ENCODE measurements around the gene COL25A1. TPM values are rescaled to one million over a fixed set of nuclear protein-coding genes. Genes with fewer than 3 reads are reported as not detected.
A peak's percentile ranks its signal among the peaks of the same experiment; 100 is the strongest.
"Not testable (repeated sequence)": the region's sequence is repeated elsewhere in the genome, so short reads cannot be mapped to it uniquely, and the experiment has no call there.

The COL25A1 gene
- total and polyA plus RNA-seq, 2 donors: 0.75 to 1.5 TPM

- Histone ChIP-seq H3K9me3 (ENCODE audit: control insufficient read depth in 2 of 2, insufficient read depth in 1 of 2, low read length in 1 of 2) (no peaks in the 10 kb centered on the region), H3K27ac (ENCODE audit: low read depth in 1 of 2, low read length in 1 of 2) (no peak overlapping the region), H3K27me3 (ENCODE audit: control insufficient read depth in 2 of 2, insufficient read depth in 1 of 2, low read length in 1 of 2) (no peaks in the 10 kb centered on the region), H3K36me3 (ENCODE audit: control insufficient read depth in 2 of 2, insufficient read depth in 2 of 2, low read length in 1 of 2) (no peaks in the 10 kb centered on the region), H3K4me1 (ENCODE audit: control insufficient read depth in 2 of 2, insufficient read depth in 2 of 2, low read length in 2 of 2) (peaks cover 0 to 7% of the 10 kb centered on the region in 2 donors), H3K4me3 (ENCODE audit: low read length in 2 of 2) (no peak overlapping the region)
- DNase-seq (ENCODE audit: low read depth in 6 of 9, low spot score in 9 of 9): peak in 2 of 9 donors; percentile 3 to 43
- 60% methylated on average over 5 of the region's 5 CpGs for WGBS
Observed at GRCh38 chr4:108940149-108940548, 362.3 kb downstream of the COL25A1 start.

GRCh38 chr4:108937066-108937465, 365.4 kb downstream of the COL25A1 start:
- Histone ChIP-seq H3K4me3 (ENCODE audit: low read length in 2 of 2) (no peak overlapping the region), H3K27me3 (ENCODE audit: control insufficient read depth in 2 of 2, insufficient read depth in 1 of 2, low read length in 1 of 2) (no peaks in the 10 kb centered on the region), H3K27ac (ENCODE audit: low read depth in 1 of 2, low read length in 1 of 2) (no peak overlapping the region), H3K9me3 (ENCODE audit: control insufficient read depth in 2 of 2, insufficient read depth in 1 of 2, low read length in 1 of 2) (no peaks in the 10 kb centered on the region), H3K36me3 (ENCODE audit: control insufficient read depth in 2 of 2, insufficient read depth in 2 of 2, low read length in 1 of 2) (no peaks in the 10 kb centered on the region), H3K4me1 (ENCODE audit: control insufficient read depth in 2 of 2, insufficient read depth in 2 of 2, low read length in 2 of 2) (peaks cover 0 to 7% of the 10 kb centered on the region in 2 donors)
- WGBS: 99% methylated on average over 5 of the region's 5 CpGs
- DNase-seq (ENCODE audit: low read depth in 6 of 9, low spot score in 9 of 9): no peak

GRCh38 chr4:108933925-108934324, 368.5 kb downstream of the COL25A1 start:
- not testable (repeated sequence) for H3K27me3 ChIP-seq (ENCODE audit: control insufficient read depth in 2 of 2, insufficient read depth in 1 of 2, low read length in 1 of 2); H3K4me1 ChIP-seq (ENCODE audit: control insufficient read depth in 2 of 2, insufficient read depth in 2 of 2, low read length in 2 of 2); H3K4me3 ChIP-seq (ENCODE audit: low read length in 2 of 2); H3K27ac ChIP-seq (ENCODE audit: low read depth in 1 of 2, low read length in 1 of 2); DNase-seq (ENCODE audit: low read depth in 6 of 9, low spot score in 9 of 9); H3K36me3 ChIP-seq (ENCODE audit: control insufficient read depth in 2 of 2, insufficient read depth in 2 of 2, low read length in 1 of 2); H3K9me3 ChIP-seq (ENCODE audit: control insufficient read depth in 2 of 2, insufficient read depth in 1 of 2, low read length in 1 of 2)
- over 99% methylated on average over 5 of the region's 5 CpGs for WGBS

- no peaks in the 10 kb centered on the region for H3K9me3 ChIP-seq (ENCODE audit: control insufficient read depth in 2 of 2, insufficient read depth in 1 of 2, low read length in 1 of 2)
- no peak overlapping the region for H3K4me3 ChIP-seq (ENCODE audit: low read length in 2 of 2)
- 98% methylated on average over 3 of the region's 3 CpGs for WGBS
- H3K36me3 ChIP-seq (ENCODE audit: control insufficient read depth in 2 of 2, insufficient read depth in 2 of 2, low read length in 1 of 2): no peaks in the 10 kb centered on the region
- no peak overlapping the region for H3K27ac ChIP-seq (ENCODE audit: low read depth in 1 of 2, low read length in 1 of 2)
- no peaks in the 10 kb centered on the region for H3K27me3 ChIP-seq (ENCODE audit: control insufficient read depth in 2 of 2, insufficient read depth in 1 of 2, low read length in 1 of 2)
- DNase-seq (ENCODE audit: low read depth in 6 of 9, low spot score in 9 of 9): no peak
- H3K4me1 ChIP-seq (ENCODE audit: control insufficient read depth in 2 of 2, insufficient read depth in 2 of 2, low read length in 2 of 2): peaks cover 0 to 7% of the 10 kb centered on the region in 2 donors
Observed at GRCh38 chr4:108933046-108933445, 369.4 kb downstream of the COL25A1 start.

GRCh38 chr4:108931926-108932325, 370.5 kb downstream of the COL25A1 start:
- Histone ChIP-seq H3K27ac (ENCODE audit: low read depth in 1 of 2, low read length in 1 of 2) (no peak overlapping the region), H3K9me3 (ENCODE audit: control insufficient read depth in 2 of 2, insufficient read depth in 1 of 2, low read length in 1 of 2) (no peaks in the 10 kb centered on the region)
- WGBS: 84% methylated on average over 1 of the region's 1 CpG

GRCh38 chr4:108930186-108930585, 372.3 kb downstream of the COL25A1 start:
- no peaks in the 10 kb centered on the region for H3K9me3 ChIP-seq (ENCODE audit: control insufficient read depth in 2 of 2, insufficient read depth in 1 of 2, low read length in 1 of 2)
- peaks cover 0 to 7% of the 10 kb centered on the region in 2 donors for H3K4me1 ChIP-seq (ENCODE audit: control insufficient read depth in 2 of 2, insufficient read depth in 2 of 2, low read length in 2 of 2)
- DNase-seq (ENCODE audit: low read depth in 6 of 9, low spot score in 9 of 9): no peak
- H3K27ac ChIP-seq (ENCODE audit: low read depth in 1 of 2, low read length in 1 of 2): no peak overlapping the region
- no peak overlapping the region for H3K4me3 ChIP-seq (ENCODE audit: low read length in 2 of 2)
- no peaks in the 10 kb centered on the region for H3K36me3 ChIP-seq (ENCODE audit: control insufficient read depth in 2 of 2, insufficient read depth in 2 of 2, low read length in 1 of 2)
- H3K27me3 ChIP-seq (ENCODE audit: control insufficient read depth in 2 of 2, insufficient read depth in 1 of 2, low read length in 1 of 2): no peaks in the 10 kb centered on the region

More at GRCh38 chr4:108931926-108932325, 370.5 kb downstream of the COL25A1 start:
- Histone ChIP-seq H3K4me1 (ENCODE audit: control insufficient read depth in 2 of 2, insufficient read depth in 2 of 2, low read length in 2 of 2) (peaks cover 0 to 7% of the 10 kb centered on the region in 2 donors), H3K36me3 (ENCODE audit: control insufficient read depth in 2 of 2, insufficient read depth in 2 of 2, low read length in 1 of 2) (no peaks in the 10 kb centered on the region), H3K27me3 (ENCODE audit: control insufficient read depth in 2 of 2, insufficient read depth in 1 of 2, low read length in 1 of 2) (no peaks in the 10 kb centered on the region), H3K4me3 (ENCODE audit: low read length in 2 of 2) (no peak overlapping the region)
- no peak for DNase-seq (ENCODE audit: low read depth in 6 of 9, low spot score in 9 of 9)

- WGBS: 82% methylated on average over 3 of the region's 3 CpGs
- no peak for DNase-seq (ENCODE audit: low read depth in 6 of 9, low spot score in 9 of 9)
- Histone ChIP-seq H3K4me3 (ENCODE audit: low read length in 2 of 2) (no peak overlapping the region), H3K4me1 (ENCODE audit: control insufficient read depth in 2 of 2, insufficient read depth in 2 of 2, low read length in 2 of 2) (peaks cover 0 to 5% of the 10 kb centered on the region in 2 donors), H3K36me3 (ENCODE audit: control insufficient read depth in 2 of 2, insufficient read depth in 2 of 2, low read length in 1 of 2) (no peaks in the 10 kb centered on the region), H3K27me3 (ENCODE audit: control insufficient read depth in 2 of 2, insufficient read depth in 1 of 2, low read length in 1 of 2) (no peaks in the 10 kb centered on the region), H3K9me3 (ENCODE audit: control insufficient read depth in 2 of 2, insufficient read depth in 1 of 2, low read length in 1 of 2) (no peaks in the 10 kb centered on the region), H3K27ac (ENCODE audit: low read depth in 1 of 2, low read length in 1 of 2) (no peak overlapping the region)
Observed at GRCh38 chr4:108926781-108927180, 375.7 kb downstream of the COL25A1 start.

GRCh38 chr4:108926061-108926460, 376.4 kb downstream of the COL25A1 start:
- Histone ChIP-seq H3K4me1 (ENCODE audit: control insufficient read depth in 2 of 2, insufficient read depth in 2 of 2, low read length in 2 of 2) (no peaks in the 10 kb centered on the region), H3K36me3 (ENCODE audit: control insufficient read depth in 2 of 2, insufficient read depth in 2 of 2, low read length in 1 of 2) (no peaks in the 10 kb centered on the region), H3K4me3 (ENCODE audit: low read length in 2 of 2) (no peak overlapping the region), H3K9me3 (ENCODE audit: control insufficient read depth in 2 of 2, insufficient read depth in 1 of 2, low read length in 1 of 2) (no peaks in the 10 kb centered on the region), H3K27ac (ENCODE audit: low read depth in 1 of 2, low read length in 1 of 2) (no peak overlapping the region), H3K27me3 (ENCODE audit: control insufficient read depth in 2 of 2, insufficient read depth in 1 of 2, low read length in 1 of 2) (no peaks in the 10 kb centered on the region)
- 93% methylated on average over 1 of the region's 1 CpG for WGBS
- DNase-seq (ENCODE audit: low read depth in 6 of 9, low spot score in 9 of 9): no peak

- Histone ChIP-seq H3K4me3 (ENCODE audit: low read length in 2 of 2) (no peak overlapping the region), H3K27ac (ENCODE audit: low read depth in 1 of 2, low read length in 1 of 2) (no peak overlapping the region), H3K36me3 (ENCODE audit: control insufficient read depth in 2 of 2, insufficient read depth in 2 of 2, low read length in 1 of 2) (no peaks in the 10 kb centered on the region), H3K27me3 (ENCODE audit: control insufficient read depth in 2 of 2, insufficient read depth in 1 of 2, low read length in 1 of 2) (no peaks in the 10 kb centered on the region), H3K9me3 (ENCODE audit: control insufficient read depth in 2 of 2, insufficient read depth in 1 of 2, low read length in 1 of 2) (no peaks in the 10 kb centered on the region), H3K4me1 (ENCODE audit: control insufficient read depth in 2 of 2, insufficient read depth in 2 of 2, low read length in 2 of 2) (no peaks in the 10 kb centered on the region)
- 97% methylated on average over 5 of the region's 5 CpGs for WGBS
- DNase-seq (ENCODE audit: low read depth in 6 of 9, low spot score in 9 of 9): no peak
Observed at GRCh38 chr4:108922191-108922590, 380.3 kb downstream of the COL25A1 start.
